Fibroblast of the conjunctiva (primary cell): ENCODE measurements around the gene TTLL10.

Experiments used
- DNase-seq: peaks from one replicate; pipeline ENCODE4 v3.0.0-alpha.2; 2010; ENCODE audit warnings: low read depth

Gene TTLL10, protein sequence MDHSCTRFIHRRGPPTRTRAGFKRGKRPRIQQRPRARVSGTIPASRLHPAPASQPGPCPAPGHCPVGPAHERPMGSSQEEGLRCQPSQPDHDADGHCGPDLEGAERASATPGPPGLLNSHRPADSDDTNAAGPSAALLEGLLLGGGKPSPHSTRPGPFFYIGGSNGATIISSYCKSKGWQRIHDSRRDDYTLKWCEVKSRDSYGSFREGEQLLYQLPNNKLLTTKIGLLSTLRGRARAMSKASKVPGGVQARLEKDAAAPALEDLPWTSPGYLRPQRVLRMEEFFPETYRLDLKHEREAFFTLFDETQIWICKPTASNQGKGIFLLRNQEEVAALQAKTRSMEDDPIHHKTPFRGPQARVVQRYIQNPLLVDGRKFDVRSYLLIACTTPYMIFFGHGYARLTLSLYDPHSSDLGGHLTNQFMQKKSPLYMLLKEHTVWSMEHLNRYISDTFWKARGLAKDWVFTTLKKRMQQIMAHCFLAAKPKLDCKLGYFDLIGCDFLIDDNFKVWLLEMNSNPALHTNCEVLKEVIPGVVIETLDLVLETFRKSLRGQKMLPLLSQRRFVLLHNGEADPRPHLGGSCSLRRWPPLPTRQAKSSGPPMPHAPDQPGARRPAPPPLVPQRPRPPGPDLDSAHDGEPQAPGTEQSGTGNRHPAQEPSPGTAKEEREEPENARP

DNA sequence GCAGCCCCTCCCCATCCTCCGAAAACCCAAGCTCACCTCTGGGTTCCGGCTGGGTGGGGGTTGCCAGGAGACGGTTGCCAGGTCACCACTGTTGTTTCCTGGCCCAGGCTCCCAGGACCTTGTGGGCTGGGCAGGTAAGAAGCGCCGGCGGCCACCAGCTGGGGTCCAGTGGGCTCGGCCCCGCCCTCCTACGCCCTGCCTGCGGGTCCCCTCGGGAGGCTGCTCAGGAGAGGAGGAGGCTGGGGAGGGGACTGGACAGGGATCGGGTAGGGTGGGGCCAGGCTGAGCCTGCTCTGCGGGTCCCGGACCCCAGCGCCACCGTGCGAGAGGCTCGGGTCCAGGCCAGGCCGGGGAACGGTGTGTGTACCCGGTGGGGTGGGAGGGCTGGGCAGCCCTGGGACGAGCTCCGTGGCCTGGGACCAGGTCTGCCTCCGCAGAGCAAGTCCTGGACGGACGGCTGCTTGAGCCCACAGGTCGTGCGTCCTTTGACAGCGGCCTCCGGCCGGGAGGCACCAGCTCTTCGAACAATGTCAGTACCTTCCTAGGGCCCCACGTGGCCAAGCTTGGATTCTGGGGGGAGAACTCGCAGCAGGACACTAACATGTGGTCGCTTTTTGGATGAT lies at the start of gene TTLL10:
TTLL10 (plus strand) TSS at position 88 of the 623 bp plus-strand sequence. CDS start 5,336 bp downstream, outside the sequence.
- no peak for DNase-seq

GRCh38 chr1:1124508-1124785 lies 49.2 kb upstream of the TTLL10 start:
- no peak for DNase-seq

- no peak for DNase-seq
These were observed 48.7 kb upstream of the TTLL10 start for GRCh38 chr1:1124786-1125642.

GRCh38 chr1:1125945-1126344 lies 47.7 kb upstream of the TTLL10 start:
- DNase-seq, result no peak

- no peak for DNase-seq
These were observed 45.9 kb upstream of the TTLL10 start for GRCh38 chr1:1127551-1128451.

GRCh38 chr1:1128454-1129139 lies 45.1 kb upstream of the TTLL10 start:
- DNase-seq, result no peak

DNA sequence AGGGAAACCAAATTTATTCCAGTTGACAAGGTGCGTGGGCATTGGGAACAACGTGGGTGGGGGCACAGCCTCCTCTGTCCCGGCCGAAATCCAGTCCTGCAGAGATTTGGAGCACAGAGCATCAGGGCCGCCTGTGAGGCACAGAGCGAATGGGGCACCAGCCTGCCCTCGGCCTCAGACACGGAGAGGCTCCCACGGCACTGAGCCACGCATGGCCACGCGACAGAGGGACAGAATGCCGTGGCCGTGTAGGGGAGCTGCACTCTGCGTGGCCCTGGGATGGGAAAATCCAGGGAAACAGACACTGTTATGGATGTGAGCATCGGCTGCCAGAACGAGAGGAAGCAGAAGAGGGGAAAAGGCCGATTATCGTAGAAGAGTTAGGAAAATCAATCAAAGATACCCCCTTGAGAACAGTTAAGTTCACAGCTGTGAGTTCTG lies 44.3 kb upstream of the TTLL10 start:
- DNase-seq, result no peak

DNA sequence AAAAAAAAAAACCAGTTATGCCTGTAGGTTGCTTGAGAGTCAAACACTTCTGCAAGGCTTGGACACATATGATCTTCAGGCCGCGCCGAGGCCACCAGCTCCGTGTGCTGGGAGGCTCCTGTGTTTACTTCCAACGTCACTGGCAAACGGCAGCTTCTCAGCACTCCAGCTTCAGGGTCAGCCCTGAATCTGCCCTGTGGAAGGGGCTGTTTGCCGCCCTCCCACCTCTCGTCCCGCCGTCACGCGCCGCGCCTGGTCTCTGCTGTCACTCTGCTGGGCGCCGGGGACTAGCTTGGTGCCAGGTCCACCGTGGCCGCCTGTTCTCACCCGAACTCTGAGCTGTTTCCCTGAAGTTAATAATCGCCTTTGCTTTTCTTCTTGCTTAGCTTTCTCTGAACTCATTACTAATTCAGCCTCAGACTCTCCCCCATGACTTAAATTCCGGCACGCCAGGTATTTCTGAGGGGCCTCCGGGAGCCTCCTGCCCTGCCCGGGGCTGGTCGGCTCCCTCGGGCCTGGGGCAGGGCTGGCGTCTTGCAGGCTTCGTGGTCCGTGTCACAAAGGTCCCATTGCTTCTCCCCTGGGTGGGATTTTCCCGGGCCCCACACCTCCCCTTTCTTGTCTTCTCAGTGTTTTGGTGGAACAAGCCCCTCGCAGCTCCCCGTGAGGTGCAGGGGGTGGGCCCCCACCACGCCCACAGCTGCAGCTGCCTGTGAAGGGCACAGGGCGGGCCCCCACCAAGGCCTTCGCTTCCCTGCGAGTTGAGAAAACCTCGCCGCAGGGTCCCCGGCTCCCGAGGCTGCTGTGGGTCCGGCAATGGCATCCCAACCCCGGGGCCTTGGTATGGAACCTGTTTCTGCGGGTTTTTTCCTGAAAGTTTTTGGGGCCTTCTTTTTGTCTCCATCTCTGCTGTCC lies 43.2 kb upstream of the TTLL10 start:
- no peak for DNase-seq

DNA sequence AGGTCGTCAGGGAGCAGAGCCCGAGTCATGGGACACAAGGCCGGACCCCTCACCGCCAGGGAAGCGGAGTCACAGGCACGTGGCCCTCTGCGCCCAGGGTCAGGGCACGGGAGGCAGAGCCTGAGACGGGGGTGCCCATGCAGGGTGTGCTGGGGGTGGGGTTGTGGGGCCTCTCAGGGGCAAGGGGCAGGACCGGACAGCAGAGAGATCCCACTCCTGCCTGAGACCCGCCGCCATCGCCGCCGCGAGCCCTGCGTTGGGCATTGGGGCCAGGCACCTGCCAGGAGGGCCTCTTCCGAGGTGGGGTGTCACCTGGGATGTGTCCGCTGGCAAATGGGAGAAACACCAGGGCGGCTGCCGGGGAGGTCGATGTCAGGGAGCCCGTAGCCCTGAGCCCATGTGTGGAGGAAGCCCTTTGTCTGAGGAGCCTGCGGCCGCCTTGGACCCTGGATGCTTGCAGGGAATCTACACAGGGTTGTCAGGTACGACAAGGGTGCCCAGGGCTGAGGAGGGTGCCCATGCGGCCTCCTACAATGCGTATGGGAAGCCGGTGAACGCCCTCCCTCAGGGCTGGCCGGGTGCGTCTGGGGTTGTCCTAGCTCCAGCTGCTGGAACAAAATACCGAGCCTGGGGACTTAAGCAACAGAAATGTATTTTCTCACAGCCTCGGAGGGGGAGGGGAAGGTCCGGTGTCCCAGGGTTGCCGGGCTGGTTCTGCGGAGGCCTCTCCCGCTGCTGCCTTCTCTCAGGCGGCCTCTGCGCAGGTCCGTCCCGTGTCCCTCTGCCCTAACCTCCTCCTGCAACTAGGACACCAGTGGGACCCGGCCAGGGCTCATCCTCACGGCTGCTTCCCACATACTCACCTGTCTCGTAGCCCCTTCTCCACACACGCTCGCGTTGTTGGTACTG lies 41.4 kb upstream of the TTLL10 start:
- no peak for DNase-seq

DNA sequence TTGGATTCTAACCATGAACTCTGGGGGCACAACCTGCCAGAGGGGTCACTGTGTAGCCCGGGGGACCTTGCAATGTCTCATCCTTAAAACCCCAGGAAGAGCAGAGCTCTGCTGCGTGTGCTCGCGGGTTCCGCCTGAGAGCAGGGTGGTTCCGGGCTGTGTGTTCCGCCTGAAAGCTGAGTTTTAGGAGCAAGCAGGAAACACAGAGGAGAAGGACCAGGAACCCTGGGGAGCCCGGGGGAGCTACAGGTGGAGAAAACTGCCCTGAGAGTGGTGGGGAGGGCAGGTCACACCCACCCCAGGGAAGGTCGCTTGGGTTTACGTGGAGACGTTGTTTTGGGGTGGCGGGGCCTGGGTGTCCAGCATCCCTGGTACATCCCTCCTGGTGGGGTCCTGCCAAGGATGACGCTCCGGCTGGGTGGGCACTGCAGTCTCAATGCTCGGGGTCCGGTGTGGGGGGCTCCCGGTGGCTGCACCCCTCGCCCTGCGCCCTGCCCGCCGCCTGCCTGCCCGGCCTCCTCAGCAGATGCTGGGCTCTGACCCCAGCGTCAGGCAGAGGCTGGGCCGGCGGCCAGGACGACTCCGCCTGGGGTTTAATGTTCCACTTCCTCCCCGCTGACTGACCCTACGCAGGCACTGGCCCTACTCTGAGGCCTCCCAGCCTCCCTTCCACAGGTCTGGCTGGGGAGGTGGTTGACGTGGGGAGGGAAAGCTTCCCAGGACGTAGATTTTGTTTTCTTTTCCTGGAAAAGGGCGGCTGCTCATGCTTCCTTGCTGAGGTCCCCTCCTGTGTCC lies 40.5 kb upstream of the TTLL10 start:
- no peak for DNase-seq

DNA sequence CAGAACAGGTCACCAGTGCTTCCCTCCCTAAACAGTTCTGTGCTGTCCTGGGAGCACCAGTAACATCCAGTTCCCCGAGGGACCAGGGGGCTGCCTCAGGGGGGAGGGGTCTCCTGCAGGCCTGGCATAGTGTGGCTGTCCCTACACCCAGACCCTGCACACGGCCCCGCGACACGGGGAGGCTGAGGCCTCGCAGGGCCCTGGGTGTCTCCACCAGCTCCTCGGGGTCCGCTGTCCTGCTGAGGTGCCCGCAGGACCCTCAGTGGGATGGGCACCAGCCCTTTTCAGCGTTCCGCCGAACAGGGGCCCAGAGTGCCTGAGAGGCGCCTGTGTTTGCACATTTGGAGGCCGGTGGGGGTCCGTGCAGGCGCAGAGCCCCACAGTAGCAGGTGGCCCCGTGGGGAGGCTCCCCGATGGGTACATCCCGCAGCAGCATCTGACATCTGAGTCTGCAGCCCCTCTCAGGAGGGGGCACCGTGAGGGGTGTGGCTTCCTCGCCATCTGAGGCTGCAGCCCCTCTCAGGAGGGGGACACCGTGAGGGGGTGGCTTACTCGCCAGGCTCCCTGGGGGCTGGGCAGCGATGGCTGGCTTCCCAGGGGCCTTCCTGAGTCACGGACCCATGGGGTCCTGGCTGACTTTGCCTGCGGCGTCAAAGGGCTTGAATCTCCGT lies 39.2 kb upstream of the TTLL10 start:
- DNase-seq, result no peak

GRCh38 chr1:1135339-1136136 lies 38.1 kb upstream of the TTLL10 start:
- no peak for DNase-seq

DNA sequence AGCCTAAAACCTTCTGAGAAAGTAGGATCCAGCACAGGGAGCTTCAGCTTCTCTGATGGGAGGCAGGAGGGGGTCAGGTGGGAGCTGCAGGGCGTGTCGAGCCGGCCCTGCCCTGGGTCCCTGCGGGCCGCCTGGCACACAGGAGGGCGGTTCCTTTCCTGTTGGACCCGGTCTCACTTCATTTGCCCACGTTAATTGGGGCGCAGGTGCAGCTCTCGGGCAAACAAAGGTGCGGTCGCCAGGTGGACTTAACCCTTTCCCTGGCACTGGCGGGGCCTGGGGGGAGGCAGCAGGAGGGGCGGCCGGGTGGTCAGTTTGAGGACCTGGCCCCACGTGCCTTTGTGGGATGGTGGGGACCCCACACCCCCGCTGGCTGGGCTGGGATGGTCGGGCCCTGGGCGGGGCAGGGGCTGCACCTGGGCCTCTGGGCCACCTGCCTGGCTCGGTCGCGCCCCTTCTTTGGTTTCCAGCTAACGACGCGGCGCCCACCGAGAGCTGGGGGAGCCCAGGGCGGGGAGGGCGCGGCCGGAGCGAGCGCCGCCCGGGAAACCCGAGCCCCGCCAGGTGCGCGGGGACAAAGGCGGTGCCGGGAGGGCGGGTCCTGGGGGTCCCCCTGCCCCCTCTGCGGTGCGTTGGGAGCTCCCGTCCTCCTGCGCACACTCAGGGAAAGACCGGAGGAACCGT lies 37.0 kb upstream of the TTLL10 start:
- DNase-seq, result no peak

- no peak for DNase-seq
These were observed 36.2 kb upstream of the TTLL10 start for GRCh38 chr1:1137256-1138045.

DNA sequence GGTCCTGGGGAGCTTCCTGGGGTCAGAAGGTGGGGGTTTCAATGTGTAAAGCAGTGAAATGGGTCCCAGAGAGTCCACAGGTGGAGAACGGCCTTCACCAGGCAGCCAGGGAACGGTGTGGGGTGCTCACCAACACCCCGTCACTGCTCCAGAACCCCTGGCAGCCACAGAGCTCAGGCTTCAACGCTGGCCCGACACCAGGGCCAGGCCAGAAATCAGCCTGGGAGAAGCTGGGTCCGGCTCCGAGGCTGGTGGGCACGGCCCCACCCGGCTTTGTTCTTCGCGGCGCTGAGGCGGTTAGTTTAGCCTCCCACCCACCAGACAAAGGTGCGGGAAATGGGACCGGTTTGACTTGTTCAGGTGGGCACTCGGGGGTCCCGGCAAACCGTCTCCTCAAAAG lies 33.0 kb upstream of the TTLL10 start:
- no peak for DNase-seq
